BLaER1 treated with 17β-estradiol and CSF1 and Interleukin-3, amounts not matched to agents 10 nM and 100 nM (cell line): ENCODE results near the gene PCGF2.

Experiments used
- H3K27ac ChIP-seq, 11 experiments: shearing (Covaris generic); formaldehyde crosslinking; 2 replicates each; pipeline ENCODE4 v1.8.1; 2022
- H3K27me3 ChIP-seq, 11 experiments: shearing (Covaris generic); formaldehyde crosslinking; 2 replicates each; pipeline ENCODE4 v1.8.1; 2022
- H3K36me3 ChIP-seq, 11 experiments: shearing (Covaris generic); formaldehyde crosslinking; 2 replicates each; pipeline ENCODE4 v1.8.1; 2022
- H3K4me1 ChIP-seq, 10 experiments: shearing (Covaris generic); formaldehyde crosslinking; 2 replicates each; pipeline ENCODE4 v1.8.1; 2022
- H3K4me2 ChIP-seq, 11 experiments: shearing (Covaris generic); formaldehyde crosslinking; 2 replicates each; pipeline ENCODE4 v1.8.1; 2022
- H3K4me3 ChIP-seq, 10 experiments: shearing (Covaris generic); formaldehyde crosslinking; 2 replicates each; pipeline ENCODE4 v1.8.1; 2022
- H3K9ac ChIP-seq, 11 experiments: shearing (Covaris generic); formaldehyde crosslinking; 2 replicates each; pipeline ENCODE4 v1.8.1; 2022
- H3K9me3 ChIP-seq, 11 experiments: shearing (Covaris generic); formaldehyde crosslinking; replicated peaks in 1 of 11; 2 replicates each; pipeline ENCODE4 v1.8.1; 2022
- H4K20me1 ChIP-seq, 11 experiments: shearing (Covaris generic); formaldehyde crosslinking; 2 replicates each; pipeline ENCODE4 v1.8.1; 2022
- Cebpa-rat ChIP-seq, 11 experiments: shearing (Covaris generic); IDR thresholded peaks; 2 replicates each; pipeline ENCODE4 v1.8.1; 2022

Gene PCGF2

DNA sequence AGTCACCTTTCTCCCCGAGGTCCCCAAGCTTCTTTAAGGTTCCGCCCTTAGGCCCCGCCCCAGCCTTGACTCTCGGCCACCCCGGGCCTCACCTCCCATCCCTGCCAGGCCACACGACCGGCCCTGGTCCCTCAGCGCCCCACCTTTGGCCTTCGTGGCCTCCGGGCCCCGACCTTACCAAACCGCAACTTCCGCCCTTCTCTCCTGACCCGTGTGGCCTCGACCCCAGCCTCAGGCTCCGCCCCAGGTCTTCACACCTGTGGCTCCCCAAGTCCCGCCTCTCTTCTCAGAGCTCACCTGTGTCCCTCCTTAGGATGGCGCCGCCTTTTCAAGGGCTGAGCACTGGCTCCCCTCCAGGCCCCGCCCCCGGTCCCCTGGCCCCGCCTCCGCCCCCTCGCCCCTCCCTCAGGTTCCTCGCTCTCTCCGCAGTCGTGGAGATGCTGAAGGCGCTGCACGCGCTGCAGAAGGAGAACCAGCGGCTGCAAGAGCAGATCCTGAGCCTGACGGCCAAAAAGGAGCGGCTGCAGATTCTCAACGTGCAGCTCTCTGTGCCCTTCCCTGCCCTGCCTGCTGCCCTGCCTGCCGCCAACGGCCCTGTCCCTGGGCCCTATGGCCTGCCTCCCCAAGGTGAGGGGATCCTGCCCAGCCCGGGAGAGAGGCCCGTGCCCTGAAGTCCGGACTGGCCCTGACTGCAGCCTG is 28.0 kb downstream of the PCGF2 start:
- Histone ChIP-seq H3K9ac (peak overlapping the region in 3 of 11 experiments; percentile 2 to 31 (median 21); a peak in 3 of 22 replicates), H3K36me3 (peaks cover 83 to 99% (median 92%) of the 10 kb centered on the region in 11 experiments), H3K4me2 (peak overlapping the region in 5 of 11 experiments; percentile 13 to 67 (median 49); a peak in 7 of 22 replicates), H3K4me1 (peaks cover 36 to 79% (median 58%) of the 10 kb centered on the region in 10 experiments), H3K27me3 (no peaks in the 10 kb centered on the region), H3K4me3 (no peak overlapping the region), H4K20me1 (peaks cover 0 to 21% (median 5%) of the 10 kb centered on the region in 11 experiments; a peak in 7 of 22 replicates), H3K27ac (peak overlapping the region in 3 of 11 experiments; percentile 16 to 27 (median 25); a peak in 5 of 22 replicates), H3K9me3 (no peaks in the 10 kb centered on the region)
- TF ChIP-seq Cebpa-rat (IDR thresholded peaks at IDR 0.05), result no peak

DNA sequence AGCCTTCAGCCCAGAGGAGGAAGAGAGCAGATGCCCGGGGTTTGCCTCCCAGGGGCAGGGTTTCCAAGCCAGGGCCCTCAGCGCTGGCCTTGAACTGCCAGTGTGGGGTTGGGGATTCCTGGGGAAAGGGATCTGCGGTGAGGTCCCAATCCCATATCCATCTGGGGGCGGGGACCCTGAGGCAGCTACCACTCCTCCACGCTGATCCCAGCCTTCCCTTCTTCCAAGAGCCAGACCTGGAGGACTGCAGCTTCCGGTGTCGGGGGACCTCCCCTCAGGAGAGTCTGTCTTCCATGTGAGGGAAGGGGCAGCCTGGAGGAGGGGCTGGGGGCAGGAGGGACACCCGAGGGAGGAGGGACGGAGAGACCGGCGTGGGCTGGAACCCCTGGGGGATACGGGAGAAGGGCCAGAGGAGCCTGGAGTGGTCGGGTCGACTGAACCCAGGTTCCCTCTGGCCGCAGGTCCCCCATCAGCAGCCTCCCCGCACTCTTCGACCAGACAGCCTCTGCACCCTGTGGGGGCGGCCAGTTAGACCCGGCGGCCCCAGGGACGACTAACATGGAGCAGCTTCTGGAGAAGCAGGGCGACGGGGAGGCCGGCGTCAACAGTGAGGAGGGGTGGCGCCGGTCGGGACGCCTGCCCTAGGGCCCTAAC is 28.7 kb downstream of the PCGF2 start:
- Histone ChIP-seq H3K9me3 (no peaks in the 10 kb centered on the region), H3K9ac (peak overlapping the region in 2 of 11 experiments; percentile 2 to 31; a peak in 2 of 22 replicates), H3K4me2 (no peak overlapping the region)

DNA sequence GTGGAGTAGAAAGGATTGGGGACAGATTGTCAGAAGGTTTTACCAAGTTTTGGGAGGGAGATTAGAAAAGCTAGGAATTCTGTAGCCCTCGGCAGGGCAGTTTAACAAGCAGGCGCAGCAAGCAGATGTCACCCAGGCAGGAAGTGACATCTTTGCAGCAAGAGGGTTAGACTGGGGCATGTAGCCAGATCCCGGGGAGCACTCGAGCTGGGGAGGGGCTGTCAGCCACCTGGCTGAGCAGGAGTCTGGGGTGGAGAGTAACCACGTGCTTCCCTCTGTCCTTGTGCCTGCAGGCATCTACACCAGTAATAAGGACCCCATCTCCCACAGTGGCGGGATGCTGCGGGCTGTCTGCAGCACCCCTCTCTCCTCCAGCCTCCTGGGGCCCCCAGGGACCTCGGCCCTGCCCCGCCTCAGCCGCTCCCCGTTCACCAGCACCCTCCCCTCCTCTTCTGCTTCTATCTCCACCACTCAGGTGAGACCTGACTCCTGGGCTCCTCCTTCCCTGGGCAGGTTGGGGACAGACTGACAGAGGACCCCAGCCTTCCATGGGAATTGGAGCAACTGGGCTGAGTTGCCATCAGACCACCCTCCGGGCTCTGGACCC is 30.9 kb downstream of the PCGF2 start:
- Histone ChIP-seq H3K4me3 (no peak overlapping the region), H4K20me1 (peaks cover 0 to 26% (median 5%) of the 10 kb centered on the region in 11 experiments; a peak in 9 of 22 replicates), H3K4me1 (peaks cover 52 to 82% (median 64%) of the 10 kb centered on the region in 10 experiments), H3K27ac (peak overlapping the region in 3 of 11 experiments; percentile 10 to 47 (median 36); a peak in 3 of 22 replicates), H3K9ac (peak overlapping the region in 3 of 11 experiments; percentile 9 to 24 (median 18); a peak in 3 of 22 replicates), H3K36me3 (peaks cover 88 to 100% (median 97%) of the 10 kb centered on the region in 11 experiments), H3K27me3 (no peaks in the 10 kb centered on the region), H3K4me2 (no peak overlapping the region; a peak in 1 of 22 replicates), H3K9me3 (no peaks in the 10 kb centered on the region)
- TF ChIP-seq Cebpa-rat (IDR thresholded peaks at IDR 0.05), result no peak

More for the DNA sequence above, 28.7 kb downstream of the PCGF2 start:
- H3K27me3 ChIP-seq, result no peaks in the 10 kb centered on the region
- H4K20me1 ChIP-seq, result peaks cover 0 to 21% (median 5%) of the 10 kb centered on the region in 11 experiments; a peak in 7 of 22 replicates
- peak overlapping the region in 4 of 11 experiments; percentile 16 to 27 (median 25); a peak in 5 of 22 replicates for H3K27ac ChIP-seq
- H3K4me3 ChIP-seq, result no peak overlapping the region
- peaks cover 81 to 99% (median 92%) of the 10 kb centered on the region in 11 experiments for H3K36me3 ChIP-seq
- TF ChIP-seq Cebpa-rat (IDR thresholded peaks at IDR 0.05), result no peak
- peaks cover 36 to 79% (median 58%) of the 10 kb centered on the region in 10 experiments for H3K4me1 ChIP-seq

DNA sequence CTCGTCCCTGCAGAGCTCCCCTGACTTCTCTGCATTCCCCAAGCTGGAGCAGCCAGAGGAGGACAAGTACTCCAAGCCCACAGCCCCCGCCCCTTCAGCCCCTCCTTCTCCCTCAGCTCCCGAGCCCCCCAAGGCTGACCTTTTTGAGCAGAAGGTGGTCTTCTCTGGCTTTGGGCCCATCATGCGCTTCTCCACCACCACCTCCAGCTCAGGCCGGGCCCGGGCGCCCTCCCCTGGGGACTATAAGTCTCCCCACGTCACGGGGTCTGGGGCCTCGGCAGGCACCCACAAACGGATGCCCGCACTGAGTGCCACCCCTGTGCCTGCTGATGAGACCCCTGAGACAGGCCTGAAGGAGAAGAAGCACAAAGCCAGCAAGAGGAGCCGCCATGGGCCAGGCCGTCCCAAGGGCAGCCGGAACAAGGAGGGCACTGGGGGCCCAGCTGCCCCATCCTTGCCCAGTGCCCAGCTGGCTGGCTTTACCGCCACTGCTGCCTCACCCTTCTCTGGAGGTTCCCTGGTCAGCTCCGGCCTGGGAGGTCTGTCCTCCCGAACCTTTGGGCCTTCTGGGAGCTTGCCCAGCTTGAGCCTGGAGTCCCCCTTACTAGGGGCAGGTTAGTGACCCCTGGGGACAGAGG is 31.6 kb downstream of the PCGF2 start:
- Histone ChIP-seq H3K27me3 (no peaks in the 10 kb centered on the region), H3K36me3 (peaks cover 84 to 98% (median 92%) of the 10 kb centered on the region in 11 experiments)

DNA sequence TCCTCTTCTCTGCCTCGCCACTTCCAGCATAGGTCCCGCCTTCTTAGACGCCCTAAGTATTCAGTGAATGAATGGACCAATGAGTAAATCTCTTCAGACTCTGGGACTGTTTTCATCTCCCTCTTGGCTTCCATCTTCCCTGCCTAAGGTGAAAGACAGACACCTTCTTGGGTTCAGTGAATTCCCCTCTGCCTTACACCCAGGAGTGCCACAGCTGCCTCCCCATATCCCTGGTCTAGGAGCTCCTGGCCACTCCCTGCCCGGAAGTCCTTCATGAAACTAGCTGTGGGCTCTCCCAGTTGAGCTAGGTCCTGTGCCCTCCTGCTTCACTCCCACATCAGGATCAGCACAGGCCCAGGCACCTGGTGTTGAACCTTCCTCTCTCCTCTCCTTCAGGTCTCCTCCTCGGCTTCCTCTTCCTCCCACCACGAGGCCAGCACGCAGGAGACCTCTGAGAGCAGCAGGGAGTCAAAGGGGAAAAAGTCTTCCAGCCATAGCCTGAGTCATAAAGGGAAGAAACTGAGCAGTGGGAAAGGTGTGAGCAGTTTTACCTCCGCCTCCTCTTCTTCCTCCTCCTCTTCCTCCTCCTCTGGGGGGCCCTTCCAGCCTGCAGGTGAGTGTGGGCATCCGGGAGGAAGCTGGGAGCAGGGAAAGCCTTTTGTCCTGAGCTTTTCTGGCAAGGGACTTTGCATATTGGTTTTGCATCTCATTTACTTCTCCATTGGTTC is 32.8 kb downstream of the PCGF2 start:
- Histone ChIP-seq H3K9ac (peak overlapping the region in 7 of 11 experiments; percentile 1 to 61 (median 31); a peak in 10 of 22 replicates), H3K27ac (peak overlapping the region in 10 of 11 experiments; percentile 0 to 54 (median 24); a peak in 11 of 22 replicates), H3K4me1 (peaks cover 53 to 82% (median 65%) of the 10 kb centered on the region in 10 experiments), H3K36me3 (peaks cover 73 to 88% (median 81%) of the 10 kb centered on the region in 11 experiments), H4K20me1 (peaks cover 2 to 41% (median 12%) of the 10 kb centered on the region in 11 experiments; a peak in 15 of 22 replicates), H3K9me3 (no peaks in the 10 kb centered on the region), H3K27me3 (no peaks in the 10 kb centered on the region), H3K4me2 (peak overlapping the region in 8 of 11 experiments; percentile 5 to 78 (median 23); a peak in 12 of 22 replicates), H3K4me3 (no peak overlapping the region)
- TF ChIP-seq Cebpa-rat (IDR thresholded peaks at IDR 0.05), result no peak

More for the DNA sequence above, 31.6 kb downstream of the PCGF2 start:
- Histone ChIP-seq H3K9ac (peak overlapping the region in 4 of 11 experiments; percentile 9 to 24 (median 14); a peak in 2 of 22 replicates), H3K4me1 (peaks cover 52 to 82% (median 64%) of the 10 kb centered on the region in 10 experiments), H3K27ac (peak overlapping the region in 4 of 11 experiments; percentile 5 to 47 (median 23); a peak in 3 of 22 replicates), H3K4me3 (no peak overlapping the region), H4K20me1 (peaks cover 0 to 34% (median 7%) of the 10 kb centered on the region in 11 experiments; a peak in 11 of 22 replicates), H3K9me3 (no peaks in the 10 kb centered on the region), H3K4me2 (peak overlapping the region in 2 of 11 experiments; percentile 62 to 78; a peak in 3 of 22 replicates)
- no peak for TF ChIP-seq Cebpa-rat (IDR thresholded peaks at IDR 0.05)

DNA sequence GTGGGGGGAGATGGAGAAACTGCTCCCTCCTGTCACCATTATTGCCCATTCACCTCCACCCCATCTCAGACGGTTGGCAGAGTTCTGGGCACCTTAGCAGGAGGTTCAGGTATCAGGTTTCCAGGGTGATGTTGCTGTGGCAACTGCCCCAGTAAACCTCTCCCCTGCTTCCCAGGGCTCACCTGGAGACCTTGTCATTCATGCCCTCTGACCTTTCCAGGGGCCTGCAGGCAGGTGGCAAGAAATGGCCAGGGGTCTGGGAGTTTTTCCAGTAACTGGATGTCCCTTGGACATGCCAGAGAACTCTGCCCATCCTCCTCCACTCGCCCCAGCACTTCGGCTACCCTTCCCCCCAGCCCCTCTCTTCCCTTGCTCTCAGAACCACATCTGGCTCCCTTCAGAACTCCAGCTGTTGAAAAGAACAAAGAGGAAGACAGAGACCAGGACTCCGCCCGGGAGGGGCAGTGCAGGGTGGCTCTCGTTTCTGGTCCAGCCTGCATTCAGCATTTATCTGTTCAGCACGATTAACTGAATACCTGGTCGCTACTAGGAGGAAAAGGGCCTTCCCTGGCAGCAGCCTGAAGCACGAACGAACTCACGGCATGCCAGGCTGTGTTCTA is 34.6 kb downstream of the PCGF2 start:
- peak overlapping the region in 9 of 11 experiments; percentile 7 to 97 (median 63); a peak in 7 of 22 replicates for H3K9ac ChIP-seq
- H3K36me3 ChIP-seq, result peaks cover 73 to 88% (median 79%) of the 10 kb centered on the region in 11 experiments

DNA sequence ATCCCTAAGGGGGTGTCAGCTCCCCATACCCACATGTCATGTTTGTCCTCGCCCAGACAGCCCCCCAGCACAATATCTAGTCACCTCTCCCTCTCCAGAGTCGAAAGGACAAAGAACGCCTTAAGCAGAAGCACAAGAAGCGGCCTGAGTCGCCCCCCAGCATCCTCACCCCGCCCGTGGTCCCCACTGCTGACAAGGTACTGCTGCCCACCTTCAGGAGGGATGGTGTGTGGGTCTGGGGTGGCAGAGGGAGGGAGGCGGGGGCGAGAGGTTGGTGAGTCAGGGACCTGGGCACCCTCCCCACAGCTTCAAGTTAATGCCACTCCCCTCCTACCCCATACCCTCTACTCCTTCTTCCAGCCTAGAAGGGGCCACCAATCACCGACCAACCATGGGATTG is 35.5 kb downstream of the PCGF2 start:
- Histone ChIP-seq H3K4me1 (peaks cover 80 to 97% (median 92%) of the 10 kb centered on the region in 10 experiments), H3K9ac (peak overlapping the region in 9 of 11 experiments; percentile 8 to 97 (median 65); a peak in 16 of 22 replicates)
- no peak for TF ChIP-seq Cebpa-rat (IDR thresholded peaks at IDR 0.05)

More for the DNA sequence above, 34.6 kb downstream of the PCGF2 start:
- H3K4me3 ChIP-seq, result no peak overlapping the region; a peak in 1 of 20 replicates
- peaks cover 7 to 59% (median 31%) of the 10 kb centered on the region in 11 experiments; a peak in 17 of 22 replicates for H4K20me1 ChIP-seq
- H3K27me3 ChIP-seq, result no peaks in the 10 kb centered on the region
- peak overlapping the region; percentile 93 to 99 (median 98); a peak in 19 of 22 replicates for H3K4me2 ChIP-seq
- peak overlapping the region in 7 of 11 experiments; percentile 64 to 83 (median 75); a peak in 10 of 22 replicates for H3K27ac ChIP-seq
- no peaks in the 10 kb centered on the region for H3K9me3 ChIP-seq
- peaks cover 70 to 90% (median 82%) of the 10 kb centered on the region in 10 experiments for H3K4me1 ChIP-seq
- TF ChIP-seq Cebpa-rat (IDR thresholded peaks at IDR 0.05), result no peak

More for the DNA sequence above, 35.5 kb downstream of the PCGF2 start:
- no peaks in the 10 kb centered on the region for H3K27me3 ChIP-seq
- peak overlapping the region; percentile 93 to 99 (median 98) for H3K4me2 ChIP-seq
- H4K20me1 ChIP-seq, result peaks cover 16 to 69% (median 40%) of the 10 kb centered on the region in 11 experiments; a peak in 18 of 22 replicates
- H3K4me3 ChIP-seq, result peak overlapping the region in 2 of 10 experiments; percentile 31 to 43; a peak in 2 of 20 replicates
- no peaks in the 10 kb centered on the region for H3K9me3 ChIP-seq
- H3K27ac ChIP-seq, result peak overlapping the region in 9 of 11 experiments; percentile 46 to 83 (median 73); a peak in 18 of 22 replicates
- H3K36me3 ChIP-seq, result peaks cover 75 to 88% (median 79%) of the 10 kb centered on the region in 11 experiments
